ENCODE data around the gene TTLL4.

The TTLL4 gene

GRCh38 chr2:218710687-218711549, at the start of gene TTLL4:
TTLL4 (plus strand) TSS chr2:218710835; CDS start chr2:218737677, 26,842 bp downstream.
- DNase-seq (ENCODE audit: low read depth) = peak; percentile 93

DNA sequence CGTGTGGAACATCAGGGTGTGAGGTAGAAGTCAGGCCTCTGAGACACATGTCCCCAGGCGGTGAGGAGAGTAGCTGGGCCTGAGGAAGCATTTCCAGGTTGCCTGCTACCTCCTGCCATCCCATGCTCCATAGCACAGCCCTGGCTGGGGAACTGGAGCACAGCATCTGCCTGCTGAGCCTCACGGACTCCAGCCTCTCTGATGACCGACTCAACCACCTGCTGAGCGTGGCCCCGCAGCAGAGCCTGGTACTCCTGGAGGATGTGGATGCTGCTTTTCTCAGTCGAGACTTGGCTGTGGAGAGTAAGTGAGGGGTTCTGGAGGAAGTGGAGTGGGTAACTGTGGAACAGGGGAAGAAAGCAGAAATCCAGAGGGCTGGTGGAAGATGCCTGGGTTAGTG, 48.3 kb upstream of the TTLL4 start:
- DNase-seq (ENCODE audit: low read depth) = no peak

- no peak for DNase-seq (ENCODE audit: low read depth)
Measured at GRCh38 chr2:218662827-218663226, 47.8 kb upstream of the TTLL4 start.

GRCh38 chr2:218663901-218664300, 46.7 kb upstream of the TTLL4 start:
- DNase-seq (ENCODE audit: low read depth) = no peak

DNA sequence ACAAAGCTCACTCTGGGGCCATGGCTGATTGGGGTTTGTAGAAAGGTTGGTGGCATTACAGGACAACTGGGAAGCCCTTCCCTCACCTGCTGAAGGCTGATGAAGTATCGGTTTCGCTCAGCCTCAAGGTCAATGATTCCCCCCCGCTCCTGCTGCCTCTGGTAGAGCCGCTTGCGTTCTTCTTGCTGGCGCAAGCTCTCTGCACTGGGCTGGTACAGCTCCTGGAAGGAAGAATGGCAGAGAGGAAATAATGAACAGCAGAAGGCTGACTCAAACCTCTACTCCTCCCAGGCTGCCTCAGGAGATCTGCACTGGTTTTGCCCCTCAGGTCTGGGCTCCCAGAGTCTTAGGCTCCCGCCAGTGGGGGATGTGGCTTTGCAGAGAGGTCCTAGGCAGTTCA, 46.0 kb upstream of the TTLL4 start:
- no peak for DNase-seq (ENCODE audit: low read depth)

DNA sequence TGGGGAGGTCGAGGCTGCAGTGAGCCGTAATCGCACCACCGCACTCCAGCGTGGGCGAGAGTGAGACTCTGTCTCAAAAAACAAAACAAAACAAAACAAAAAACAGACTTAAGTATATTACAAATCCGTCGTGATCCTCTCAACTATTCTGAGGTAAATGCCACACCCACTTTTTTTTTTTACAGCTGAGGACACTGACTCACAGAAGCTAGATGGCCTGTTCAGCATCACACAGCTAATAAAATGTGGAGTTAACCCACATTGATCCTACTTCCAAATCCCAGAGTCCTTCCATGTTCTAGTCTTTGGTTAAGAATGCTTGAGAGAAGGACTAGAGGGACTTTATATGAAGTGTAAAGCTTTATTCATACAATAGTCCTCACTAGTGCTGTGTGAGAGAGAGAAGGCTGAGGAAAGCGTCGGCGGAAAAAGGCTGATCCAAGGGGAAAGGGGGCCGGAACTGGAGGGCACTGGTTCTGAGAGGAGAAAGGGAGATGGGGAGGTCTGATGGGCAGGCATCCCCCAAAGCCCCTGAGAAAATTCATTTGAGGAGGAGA, 39.5 kb upstream of the TTLL4 start:
- no peak for DNase-seq (ENCODE audit: low read depth)

GRCh38 chr2:218671654-218672566, 38.7 kb upstream of the TTLL4 start, which contains the start of the genes RNF25 and STK36:
RNF25 (minus strand) TSS chr2:218672002; CDS start chr2:218671970, 32 bp downstream.
STK36 (plus strand) TSS chr2:218672086; CDS start chr2:218672830, 744 bp downstream.
- peak; percentile 85 for DNase-seq (ENCODE audit: low read depth)

DNA sequence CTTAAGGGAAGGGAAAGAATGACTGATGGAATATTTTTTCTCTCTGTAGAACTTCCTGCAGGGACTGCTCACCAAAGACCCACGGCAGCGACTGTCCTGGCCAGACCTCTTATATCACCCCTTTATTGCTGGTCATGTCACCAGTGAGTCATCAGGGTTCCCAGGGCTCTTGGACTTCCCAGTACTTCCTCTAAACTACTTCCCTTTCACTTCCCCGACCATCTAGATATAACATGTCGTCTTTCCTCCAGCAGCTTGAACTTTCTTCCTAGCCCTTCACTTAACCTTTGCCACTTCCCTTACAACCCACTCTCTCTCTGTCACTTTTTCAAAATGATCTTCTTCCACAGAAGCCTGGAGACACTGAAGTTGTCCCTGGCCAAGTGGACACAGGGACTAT, 31.5 kb upstream of the TTLL4 start:
- DNase-seq (ENCODE audit: low read depth) = no peak

GRCh38 chr2:218680061-218680460, 30.6 kb upstream of the TTLL4 start:
- DNase-seq (ENCODE audit: low read depth) = no peak

DNA sequence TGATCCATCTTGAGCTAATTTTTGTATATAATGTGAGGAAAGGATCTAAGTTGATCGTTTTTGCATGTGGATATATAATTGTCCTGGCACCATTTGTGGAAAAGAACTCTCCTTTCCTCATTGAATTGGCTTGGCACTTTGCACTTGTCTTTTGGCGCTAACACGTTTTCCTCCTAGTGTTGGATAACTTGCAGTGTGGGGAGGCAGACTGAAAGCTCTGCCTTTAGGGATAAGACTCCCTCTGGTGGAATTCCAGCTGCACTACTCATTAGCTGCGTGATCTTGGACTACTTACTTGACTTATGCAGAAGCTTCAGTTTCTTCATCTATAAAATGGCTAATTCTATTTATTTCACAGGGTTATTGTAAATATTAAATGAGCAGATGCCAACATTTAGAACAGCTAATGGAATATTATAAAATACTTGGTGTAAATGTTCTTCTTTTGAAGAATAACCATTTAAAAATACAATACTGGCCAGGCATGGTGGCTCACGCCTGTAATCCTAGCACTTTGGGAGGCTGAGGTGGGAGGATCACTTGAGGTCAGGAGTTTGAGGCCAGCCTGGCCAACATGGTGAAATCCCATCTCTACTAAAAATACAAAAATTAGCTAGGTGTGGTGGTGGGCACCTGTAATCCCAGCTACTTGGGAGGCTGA, 23.1 kb upstream of the TTLL4 start:
- peak; percentile 77 for DNase-seq (ENCODE audit: low read depth)

- DNase-seq (ENCODE audit: low read depth) = no peak
Measured at GRCh38 chr2:218691234-218691633, 19.4 kb upstream of the TTLL4 start.

GRCh38 chr2:218694405-218695145, 16.1 kb upstream of the TTLL4 start:
- no peak for DNase-seq (ENCODE audit: low read depth)

GRCh38 chr2:218698885-218699284, 11.8 kb upstream of the TTLL4 start:
- DNase-seq (ENCODE audit: low read depth) = no peak

- DNase-seq (ENCODE audit: low read depth) = no peak
Measured at GRCh38 chr2:218701806-218702205, 8.8 kb upstream of the TTLL4 start.

DNA sequence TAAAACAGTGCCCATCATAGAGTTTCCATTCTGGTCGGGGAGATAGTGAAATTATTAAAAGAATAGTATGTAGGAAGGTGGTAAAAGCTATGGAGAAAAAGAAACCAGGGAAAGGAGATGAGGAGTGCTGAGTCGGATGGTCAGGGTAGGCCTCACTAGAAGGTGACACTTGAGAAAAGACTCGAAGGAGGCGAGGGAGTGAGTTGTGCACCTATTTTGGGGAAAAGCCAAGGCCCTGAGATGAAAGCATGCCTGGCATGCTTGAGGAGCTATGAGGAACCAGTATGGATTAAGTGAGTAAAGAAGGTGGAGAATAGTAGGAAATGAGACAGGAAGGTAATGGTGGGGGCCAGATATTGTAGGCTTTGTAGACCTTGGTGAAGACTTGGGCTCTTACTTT, 7.3 kb upstream of the TTLL4 start:
- no peak for DNase-seq (ENCODE audit: low read depth)

GRCh38 chr2:218708086-218708485, 2.5 kb upstream of the TTLL4 start:
- DNase-seq (ENCODE audit: low read depth) = no peak

DNA sequence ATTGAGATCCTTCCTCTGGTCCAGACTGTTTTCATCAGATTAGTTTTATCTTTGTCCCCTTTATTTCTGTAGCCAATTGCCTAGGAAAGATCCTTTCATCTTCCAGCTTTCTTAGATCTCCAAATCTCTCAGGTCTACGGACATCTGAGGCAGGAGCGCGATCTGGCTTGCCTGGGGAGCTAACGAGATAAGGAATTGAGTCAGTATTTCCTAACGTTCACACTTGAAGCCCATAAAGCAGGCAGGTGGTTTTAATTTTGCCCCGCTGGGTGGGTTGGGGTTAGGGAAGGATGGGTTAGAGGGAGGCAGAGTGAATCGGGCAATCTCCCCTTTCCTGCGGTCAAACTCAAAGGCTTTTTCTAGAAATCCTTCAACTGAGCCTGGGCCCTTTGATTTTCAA, 727 bp upstream of the TTLL4 start:
- DNase-seq (ENCODE audit: low read depth) = no peak

DNA sequence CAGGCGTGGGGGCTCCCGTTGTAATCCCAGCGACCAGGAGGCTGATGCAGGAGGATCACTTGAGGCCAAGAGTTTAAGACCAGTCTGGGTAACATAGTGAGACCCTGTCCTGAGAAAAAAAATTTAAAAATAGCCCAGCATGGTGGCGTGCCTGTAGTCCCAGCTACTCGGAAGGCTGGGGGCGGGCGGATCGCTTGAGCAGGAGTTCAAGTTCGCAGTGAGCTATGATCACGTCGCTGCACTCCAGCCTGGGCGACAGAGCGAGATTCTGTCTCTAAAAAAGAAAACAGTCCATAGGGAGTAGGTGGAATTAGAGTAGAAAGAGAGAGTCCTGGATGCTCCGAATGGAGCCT, 325 bp upstream of the TTLL4 start:
- DNase-seq (ENCODE audit: low read depth) = no peak

- DNase-seq (ENCODE audit: low read depth) = no peak
Measured at GRCh38 chr2:218711550-218711929, 905 bp downstream of the TTLL4 start.

GRCh38 chr2:218713922-218714321, 3.3 kb downstream of the TTLL4 start:
- DNase-seq (ENCODE audit: low read depth) = no peak

GRCh38 chr2:218716070-218716469, 5.4 kb downstream of the TTLL4 start:
- DNase-seq (ENCODE audit: low read depth) = no peak
